Measurements from ENCODE around the gene C2orf92.
A peak's percentile ranks its signal among the peaks of the same experiment; 100 is the strongest.

The C2orf92 gene

DNA sequence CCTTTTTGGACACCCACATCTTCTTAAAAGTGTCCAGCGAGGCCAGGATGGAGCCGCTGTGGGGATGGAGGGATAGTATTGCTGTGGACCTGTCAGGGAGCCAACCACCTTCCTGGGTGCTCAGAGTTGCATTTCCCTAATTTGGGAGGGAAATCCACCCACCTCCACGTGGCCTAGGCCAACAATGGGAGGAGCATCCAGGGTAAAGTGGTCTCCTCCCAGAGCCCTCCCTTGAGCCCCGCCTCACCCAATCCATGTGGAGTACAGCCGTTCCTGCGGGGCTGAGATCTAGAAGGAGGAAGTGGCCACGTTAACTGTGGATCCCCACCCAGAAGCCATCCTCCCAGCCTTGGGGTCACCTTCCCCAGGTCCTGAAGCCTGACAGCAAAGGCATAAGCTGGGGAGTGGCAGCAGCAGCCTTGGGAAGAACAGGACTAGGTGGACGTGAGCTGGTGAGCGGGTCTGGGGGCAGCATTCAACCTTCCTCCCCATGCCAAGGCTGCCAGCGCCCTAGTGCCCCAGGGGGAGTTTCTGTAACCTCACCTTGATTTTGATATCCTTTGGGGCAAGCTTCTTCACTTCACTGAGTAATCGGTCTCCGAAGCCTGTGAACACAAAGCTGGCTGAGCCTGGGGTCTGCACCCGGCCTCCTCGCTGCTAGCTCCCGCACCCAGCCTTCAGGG is 12.5 kb upstream of the C2orf92 start:
- Mint-ChIP-seq H3K27ac (no peak overlapping the region), H3K36me3 (peaks cover 21% of the 10 kb centered on the region), H3K4me3 (no peak overlapping the region), H3K27me3 (no peaks in the 10 kb centered on the region), H3K4me1 (peaks cover 13% of the 10 kb centered on the region), H3K9me3 (no peaks in the 10 kb centered on the region)

DNA sequence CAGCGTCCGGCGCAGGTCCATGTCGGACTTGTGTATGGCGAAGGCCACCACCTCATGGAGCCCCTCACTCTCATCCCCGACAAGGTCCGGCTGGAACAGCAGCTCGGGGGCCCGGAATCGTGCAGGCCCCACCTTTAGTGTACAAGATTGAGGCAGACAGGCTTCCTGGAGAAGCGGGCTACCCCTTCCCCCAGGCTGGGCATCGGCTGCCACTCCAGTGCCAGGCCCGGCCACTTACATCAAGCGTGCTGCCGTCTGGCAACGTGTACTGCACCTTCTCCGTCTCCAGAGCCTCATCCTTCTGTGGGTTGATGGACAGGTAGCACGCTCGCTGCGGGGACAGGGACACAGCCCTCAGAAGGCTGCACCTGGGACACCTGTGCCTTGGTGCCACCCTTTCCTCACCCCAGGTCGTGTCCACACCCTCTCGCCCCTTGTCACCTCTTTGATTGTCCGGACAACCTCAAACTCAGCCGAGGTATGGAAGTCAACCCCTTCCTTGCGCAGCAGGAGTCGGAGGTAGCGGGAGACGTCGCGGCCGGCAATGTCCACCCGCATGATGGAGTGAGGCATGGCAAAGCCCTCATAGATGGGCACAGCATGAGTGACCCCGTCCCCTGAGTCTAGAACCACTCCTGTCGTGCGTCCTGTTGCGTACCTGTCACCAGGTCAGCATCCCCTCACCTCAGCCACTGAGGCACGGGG is 11.4 kb upstream of the C2orf92 start:
- Mint-ChIP-seq H3K4me1 (peaks cover 21% of the 10 kb centered on the region), H3K4me3 (no peak overlapping the region), H3K9me3 (no peaks in the 10 kb centered on the region), H3K27ac (peak overlapping the region; percentile 46), H3K36me3 (peaks cover 21% of the 10 kb centered on the region), H3K27me3 (no peaks in the 10 kb centered on the region)

DNA sequence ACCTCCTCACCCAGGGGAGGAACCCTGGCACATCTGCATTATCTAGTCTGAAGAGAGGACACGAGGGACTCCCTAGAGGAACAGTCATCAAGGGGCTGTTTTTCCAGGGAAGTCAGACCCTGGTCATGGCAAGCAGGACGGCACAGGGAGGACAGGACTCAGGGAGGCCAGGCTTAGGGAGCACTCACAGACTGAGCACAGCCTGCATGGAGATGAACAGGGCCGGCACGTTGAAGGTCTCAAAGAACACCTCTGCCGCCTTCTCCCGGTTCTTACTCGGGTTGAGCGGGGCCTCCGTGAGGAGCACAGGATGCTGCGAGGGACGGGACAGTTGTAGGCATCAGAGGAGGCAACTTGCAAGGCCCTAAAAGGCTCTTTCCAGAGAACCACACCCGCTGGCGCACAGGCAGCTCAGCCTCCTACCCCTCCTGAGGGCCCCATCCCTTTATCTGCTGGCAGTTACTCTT is 10.8 kb upstream of the C2orf92 start:
- H3K27ac Mint-ChIP-seq: peak overlapping the region; percentile 46
- no peak overlapping the region for H3K4me3 Mint-ChIP-seq
- H3K9me3 Mint-ChIP-seq: no peaks in the 10 kb centered on the region
- peaks cover 21% of the 10 kb centered on the region for H3K4me1 Mint-ChIP-seq
- H3K27me3 Mint-ChIP-seq: no peaks in the 10 kb centered on the region
- H3K36me3 Mint-ChIP-seq: peaks cover 19% of the 10 kb centered on the region

DNA sequence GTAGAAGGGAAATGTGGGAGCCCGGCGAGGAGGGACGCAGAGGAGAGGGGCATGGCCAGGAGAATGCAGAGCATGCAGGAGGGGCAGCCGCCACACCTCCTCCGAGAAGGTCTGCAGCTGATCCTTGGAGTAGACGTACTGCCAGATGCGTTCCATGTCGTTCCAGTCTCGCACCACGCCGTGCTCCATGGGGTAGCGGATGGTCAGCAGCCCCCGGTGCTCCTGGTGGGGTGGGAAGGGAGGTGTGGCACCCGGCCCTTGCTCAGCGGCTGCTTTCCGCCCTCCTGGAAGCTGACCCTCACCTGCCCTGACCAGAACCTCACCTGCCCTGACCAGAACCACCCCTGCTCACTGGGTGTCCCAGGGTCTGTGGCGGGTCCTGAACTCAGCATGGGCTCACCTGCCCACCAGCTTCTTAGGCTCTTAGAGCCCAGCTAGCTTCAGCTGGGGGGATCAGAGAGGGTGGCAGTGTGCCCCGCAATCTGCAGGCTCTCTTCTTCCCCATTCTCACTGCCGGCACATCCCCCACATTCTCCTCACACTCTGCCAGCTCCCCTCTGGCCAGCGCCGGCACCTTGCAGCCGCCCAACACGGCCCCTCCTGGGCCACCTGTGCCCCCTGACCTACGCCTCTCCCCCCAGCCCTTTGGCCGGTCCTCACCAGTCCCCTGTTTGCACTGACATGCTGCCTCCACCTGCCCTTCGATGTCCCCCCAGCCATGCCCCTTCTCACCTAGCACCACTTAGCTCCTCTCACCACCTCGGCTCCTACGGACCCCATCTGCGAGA is 10.1 kb upstream of the C2orf92 start:
- no peak overlapping the region for H3K27ac Mint-ChIP-seq
- peaks cover 13% of the 10 kb centered on the region for H3K36me3 Mint-ChIP-seq
- no peaks in the 10 kb centered on the region for H3K27me3 Mint-ChIP-seq
- no peaks in the 10 kb centered on the region for H3K9me3 Mint-ChIP-seq
- H3K4me1 Mint-ChIP-seq: peaks cover 21% of the 10 kb centered on the region
- no peak overlapping the region for H3K4me3 Mint-ChIP-seq

DNA sequence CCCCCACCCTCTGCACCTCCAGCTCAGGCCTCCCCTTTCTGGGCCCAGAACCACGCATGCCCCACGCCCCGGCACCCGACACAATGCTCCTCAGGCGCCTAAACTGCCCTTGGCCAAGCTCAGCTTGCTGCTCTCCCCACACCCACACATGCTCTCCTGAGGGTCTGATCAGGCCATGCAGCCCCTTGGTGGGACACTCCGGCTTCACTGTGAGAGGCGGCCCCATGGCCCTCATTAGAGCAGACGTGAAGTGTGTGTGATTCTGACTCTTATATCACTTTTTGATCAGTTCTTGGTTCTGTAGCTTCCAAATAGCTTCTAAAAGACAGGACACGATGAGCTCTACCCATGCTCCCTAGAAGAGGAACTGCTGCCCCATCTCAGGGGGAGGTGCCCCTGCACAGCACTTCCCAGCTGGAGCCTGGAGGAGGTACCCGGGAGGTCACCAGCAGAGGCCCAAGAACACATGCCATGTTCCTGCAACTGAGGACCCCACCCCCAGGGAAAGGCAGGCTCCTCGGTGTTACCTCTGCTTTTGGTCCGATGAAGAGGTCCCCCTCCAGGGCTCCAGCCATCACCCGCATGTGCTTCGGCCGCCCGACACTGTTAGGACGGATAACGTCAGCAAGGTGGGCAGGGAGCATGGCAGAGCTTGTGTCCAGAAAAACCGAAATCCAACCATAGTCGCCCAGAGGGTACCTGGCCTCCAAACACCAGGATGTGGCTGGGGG is 9.3 kb upstream of the C2orf92 start:
- H3K4me1 Mint-ChIP-seq: peaks cover 24% of the 10 kb centered on the region
- no peak overlapping the region for H3K27ac Mint-ChIP-seq
- no peak overlapping the region for H3K4me3 Mint-ChIP-seq

DNA sequence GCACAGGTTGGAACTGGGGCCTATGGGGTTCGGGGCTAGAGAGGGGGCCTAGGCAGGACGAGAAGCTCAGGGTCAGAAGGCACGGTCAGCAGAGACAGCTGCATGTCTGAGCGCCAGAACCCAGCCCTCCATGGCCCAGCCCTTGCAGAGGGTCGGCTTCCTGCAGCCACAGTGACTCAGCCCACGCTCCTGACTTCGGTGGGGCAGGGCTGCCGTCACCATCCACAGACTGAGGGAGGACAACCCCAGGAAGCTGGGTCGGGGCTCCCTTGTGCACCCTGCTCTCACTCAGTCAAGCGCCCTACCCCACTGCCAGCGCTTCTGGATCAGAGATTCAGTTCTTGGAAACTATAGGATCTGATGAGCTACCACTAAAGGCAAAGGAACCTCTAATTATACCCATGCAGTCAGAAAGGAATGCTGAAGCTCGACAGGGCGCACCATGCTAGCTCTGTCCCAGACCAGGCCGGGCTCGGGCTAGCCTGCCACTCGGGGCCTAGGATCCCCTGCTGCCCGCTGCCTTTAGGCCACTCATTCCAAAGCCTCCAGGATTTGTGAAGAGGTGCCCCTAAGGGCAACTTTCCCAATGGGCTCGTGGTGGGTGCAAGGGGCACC is 8.6 kb upstream of the C2orf92 start:
- Mint-ChIP-seq H3K27me3 (no peaks in the 10 kb centered on the region), H3K27ac (peak overlapping the region; percentile 41), H3K36me3 (peaks cover 6% of the 10 kb centered on the region), H3K9me3 (no peaks in the 10 kb centered on the region), H3K4me3 (no peak overlapping the region), H3K4me1 (peaks cover 25% of the 10 kb centered on the region)

More for the DNA sequence above, 9.3 kb upstream of the C2orf92 start:
- H3K36me3 Mint-ChIP-seq: peaks cover 9% of the 10 kb centered on the region
- H3K27me3 Mint-ChIP-seq: no peaks in the 10 kb centered on the region
- H3K9me3 Mint-ChIP-seq: no peaks in the 10 kb centered on the region

DNA sequence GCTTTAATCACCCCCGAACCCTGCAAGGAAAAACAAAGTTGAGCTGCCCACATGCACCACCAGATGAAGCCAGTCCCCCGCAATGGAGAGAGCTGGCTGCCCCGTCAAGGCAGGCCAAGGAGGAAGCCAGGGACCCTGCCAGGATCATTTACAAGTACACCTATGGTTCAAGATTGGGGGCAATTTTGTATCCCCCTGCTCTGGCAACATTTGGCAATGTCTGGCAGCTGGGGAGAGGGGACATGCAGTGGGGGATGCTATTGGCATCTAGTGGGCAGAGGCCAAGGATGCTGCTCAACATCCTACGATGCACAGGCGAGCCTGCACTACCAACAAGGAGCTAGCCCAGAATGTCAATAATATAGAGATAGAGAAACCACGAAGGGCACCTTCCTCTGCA is 7.6 kb upstream of the C2orf92 start:
- peak overlapping the region; percentile 59 for H3K27ac Mint-ChIP-seq
- H3K4me3 Mint-ChIP-seq: peak overlapping the region; percentile 97
- no peaks in the 10 kb centered on the region for H3K9me3 Mint-ChIP-seq
- no peaks in the 10 kb centered on the region for H3K27me3 Mint-ChIP-seq
- H3K36me3 Mint-ChIP-seq: peaks cover 6% of the 10 kb centered on the region
- peaks cover 25% of the 10 kb centered on the region for H3K4me1 Mint-ChIP-seq

DNA sequence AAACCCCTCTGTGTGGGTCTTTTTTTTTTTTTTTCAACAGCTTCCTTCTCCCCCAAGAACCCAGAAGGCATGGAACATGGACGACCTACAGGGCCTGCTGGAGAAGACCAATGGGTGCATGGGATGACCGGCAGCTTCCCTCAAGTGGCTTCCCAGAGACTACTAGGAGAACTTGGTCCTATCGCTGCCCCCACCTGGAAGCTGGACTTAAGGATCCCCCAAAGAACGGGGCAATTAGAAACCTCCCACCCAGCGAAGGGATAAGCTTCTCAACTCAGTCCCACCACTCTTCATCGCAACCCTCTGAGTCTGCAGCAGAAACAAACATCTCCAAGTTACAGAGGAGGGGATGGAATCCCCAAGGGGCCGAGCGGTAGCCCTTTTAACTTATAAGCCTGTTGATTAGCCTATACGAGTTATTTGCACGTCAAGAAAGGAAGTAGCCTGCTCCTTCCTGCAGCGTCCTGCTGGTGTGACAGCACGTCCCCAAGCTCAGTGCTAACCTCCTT is 7.1 kb upstream of the C2orf92 start:
- Mint-ChIP-seq H3K36me3 (peaks cover 6% of the 10 kb centered on the region), H3K27ac (peak overlapping the region; percentile 99), H3K4me1 (peaks cover 25% of the 10 kb centered on the region), H3K9me3 (no peaks in the 10 kb centered on the region), H3K27me3 (no peaks in the 10 kb centered on the region), H3K4me3 (peak overlapping the region; percentile 97)

DNA sequence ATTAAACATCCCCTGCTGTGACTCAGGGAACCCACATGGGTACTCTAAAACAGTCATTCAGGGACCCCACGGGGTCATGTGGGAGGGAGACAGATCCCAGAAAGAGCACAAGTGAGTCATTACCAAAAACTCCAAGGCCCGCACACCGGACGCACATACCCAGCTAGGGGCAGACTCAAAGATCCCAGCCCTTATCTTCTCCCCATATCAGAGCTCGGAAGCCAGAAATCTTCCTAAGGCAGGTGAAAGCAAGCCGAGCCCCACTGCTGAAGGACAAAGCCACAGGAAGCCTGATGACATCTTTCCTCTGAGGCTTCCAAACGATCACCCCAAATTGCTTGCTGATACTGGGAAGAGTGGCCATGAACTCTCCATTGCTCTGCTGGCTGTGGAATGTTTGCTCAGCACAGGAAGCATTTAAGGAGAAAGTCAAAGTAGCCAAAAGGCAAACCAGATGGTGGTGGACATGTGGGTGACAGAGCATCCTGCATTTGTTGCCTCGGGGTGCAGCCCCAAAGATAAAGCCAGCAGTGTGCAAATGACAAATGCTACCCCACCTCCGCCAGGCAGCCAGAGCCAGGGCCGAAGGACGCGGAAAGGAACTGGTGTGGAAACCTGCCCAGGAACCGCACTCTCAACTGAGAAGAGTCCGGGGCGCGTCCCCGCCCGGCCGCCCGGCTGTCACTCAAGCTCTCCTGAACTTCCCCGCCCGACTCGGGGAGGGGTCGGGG is 6.5 kb upstream of the C2orf92 start:
- H3K9me3 Mint-ChIP-seq: no peaks in the 10 kb centered on the region
- H3K4me1 Mint-ChIP-seq: peaks cover 25% of the 10 kb centered on the region
- H3K36me3 Mint-ChIP-seq: peaks cover 6% of the 10 kb centered on the region
- H3K27ac Mint-ChIP-seq: peak overlapping the region; percentile 99
- no peaks in the 10 kb centered on the region for H3K27me3 Mint-ChIP-seq
- peak overlapping the region; percentile 97 for H3K4me3 Mint-ChIP-seq

DNA sequence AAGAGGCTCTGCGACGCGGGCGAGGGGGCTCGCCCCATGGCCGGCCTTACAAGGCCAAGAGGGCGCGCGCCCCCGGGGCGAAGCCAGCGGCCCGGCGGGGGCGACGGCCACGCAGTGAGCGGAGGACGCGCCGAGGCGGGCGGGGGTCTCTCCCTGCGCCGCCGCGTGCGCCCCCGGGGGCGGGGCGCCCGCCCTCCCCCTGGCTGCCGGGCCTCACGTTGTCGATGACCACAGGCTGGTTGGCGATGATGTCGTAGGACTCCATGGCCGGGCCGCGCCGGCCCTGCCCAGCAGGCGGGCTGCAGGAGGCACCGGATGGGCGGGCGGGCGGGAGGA is 5.9 kb upstream of the C2orf92 start:
- Mint-ChIP-seq H3K27ac (no peak overlapping the region), H3K9me3 (no peaks in the 10 kb centered on the region), H3K4me3 (peak overlapping the region; percentile 97), H3K36me3 (peaks cover 3% of the 10 kb centered on the region), H3K4me1 (peaks cover 25% of the 10 kb centered on the region), H3K27me3 (no peaks in the 10 kb centered on the region)

DNA sequence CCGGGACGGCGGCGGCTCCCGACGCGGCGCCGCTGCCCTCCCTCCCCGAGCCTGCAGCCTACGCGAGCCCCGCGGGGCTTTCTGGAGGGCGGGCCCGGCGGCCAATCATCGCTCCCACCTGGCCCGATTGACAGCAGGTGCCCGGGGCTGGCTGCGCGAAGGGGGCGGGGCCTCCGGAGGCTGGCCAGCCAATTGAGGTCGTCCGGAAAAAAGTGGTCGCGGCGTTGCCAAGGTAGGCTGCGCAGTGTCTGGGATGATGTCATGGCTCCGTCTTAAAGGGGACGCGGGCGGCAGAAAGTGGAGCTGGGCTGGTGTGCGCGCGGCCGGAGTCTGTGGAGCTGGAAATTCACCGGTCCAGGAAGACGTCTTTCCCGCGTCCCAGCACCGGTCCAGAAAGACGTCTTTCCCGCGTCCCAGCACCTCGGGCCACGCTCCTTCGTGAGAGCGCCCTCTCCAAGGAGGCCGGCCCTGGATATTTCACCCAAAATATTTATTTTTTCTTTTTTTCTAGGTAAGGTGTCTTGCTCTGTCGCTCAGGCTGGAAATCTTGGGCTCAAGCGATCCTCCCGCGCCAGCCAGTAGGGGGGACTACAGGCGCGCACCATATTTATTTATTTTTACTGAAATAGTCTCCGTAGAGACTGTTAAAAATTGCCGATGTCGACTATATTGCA is 5.4 kb upstream of the C2orf92 start, which contains the start of gene ACTR1B:
Gene ACTR1B, minus strand, starts transcription at position 83 of the 674 bp plus-strand sequence. CDS start 154 bp downstream, outside the sequence.
- Mint-ChIP-seq H3K36me3 (peaks cover 3% of the 10 kb centered on the region), H3K27ac (peak within 1 kb of the TSS; percentile 99), H3K27me3 (no peaks in the 10 kb centered on the region), H3K4me3 (peak within 1 kb of the TSS; percentile 97), H3K4me1 (peaks cover 25% of the 10 kb centered on the region), H3K9me3 (no peaks in the 10 kb centered on the region)

DNA sequence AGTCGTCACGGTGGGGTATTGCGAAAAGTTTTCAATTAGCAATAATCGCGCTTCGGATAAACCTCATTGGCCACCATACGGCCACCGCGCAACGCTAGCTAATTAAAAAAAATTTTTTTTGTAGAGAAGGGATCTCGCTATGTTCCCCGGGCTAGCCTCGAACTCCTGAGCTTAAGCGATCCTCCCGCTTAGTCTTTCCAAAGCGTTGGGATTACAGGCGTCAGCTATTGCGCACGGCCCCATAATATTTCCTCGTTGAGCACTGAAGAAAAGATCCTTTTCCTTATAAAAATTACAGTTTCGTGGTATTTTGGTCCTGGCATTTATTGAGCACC is 4.9 kb upstream of the C2orf92 start:
- no peaks in the 10 kb centered on the region for H3K9me3 Mint-ChIP-seq
- H3K27me3 Mint-ChIP-seq: no peaks in the 10 kb centered on the region
- peak overlapping the region; percentile 96 for H3K27ac Mint-ChIP-seq
- peak overlapping the region; percentile 96 for H3K4me3 Mint-ChIP-seq
- H3K36me3 Mint-ChIP-seq: peaks cover 3% of the 10 kb centered on the region
- H3K4me1 Mint-ChIP-seq: peaks cover 25% of the 10 kb centered on the region

DNA sequence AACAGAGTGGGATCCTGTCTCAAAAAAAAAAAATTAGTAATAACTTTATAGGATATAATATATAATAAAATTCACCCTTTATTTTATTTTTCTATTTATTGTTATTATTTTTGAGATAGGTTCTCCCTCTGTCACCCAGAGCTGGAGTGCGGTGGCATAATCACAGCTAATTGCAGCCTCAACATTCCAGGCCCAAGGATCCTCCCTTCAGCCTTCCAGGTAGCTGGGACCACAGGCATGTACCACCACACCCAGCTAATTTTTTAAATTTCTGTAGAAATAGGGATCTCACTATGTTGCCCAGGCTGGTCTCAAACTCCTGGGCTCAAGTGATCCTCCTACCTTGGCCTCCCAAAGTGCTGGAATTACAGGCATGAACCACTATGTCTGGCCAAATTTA is 958 bp downstream of the C2orf92 start:
- H3K4me1 Mint-ChIP-seq: peaks cover 9% of the 10 kb centered on the region
- no peak overlapping the region for H3K27ac Mint-ChIP-seq
- H3K27me3 Mint-ChIP-seq: no peaks in the 10 kb centered on the region
- H3K4me3 Mint-ChIP-seq: no peak overlapping the region
- H3K9me3 Mint-ChIP-seq: no peaks in the 10 kb centered on the region
- peaks cover 1% of the 10 kb centered on the region for H3K36me3 Mint-ChIP-seq

DNA sequence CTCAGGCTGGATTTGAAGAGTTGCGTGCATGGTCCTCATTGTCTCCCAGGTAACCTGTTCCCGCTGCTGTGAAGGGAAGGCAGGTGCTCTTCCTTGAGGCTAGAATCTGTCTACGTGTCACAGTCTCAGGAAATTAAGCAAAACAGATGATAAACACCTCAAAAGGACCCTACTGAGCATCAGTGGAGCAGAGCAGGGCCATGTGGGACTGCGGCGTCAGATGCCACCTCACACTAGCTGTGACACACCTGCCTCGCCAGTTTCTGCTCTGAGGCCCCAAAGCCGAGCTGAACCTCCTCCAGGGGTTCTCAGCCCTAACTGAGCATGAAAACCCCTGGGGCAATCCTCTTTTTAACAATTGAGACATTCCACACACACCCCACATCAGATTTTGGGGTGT is 2.0 kb downstream of the C2orf92 start:
- Mint-ChIP-seq H3K4me1 (peaks cover 9% of the 10 kb centered on the region), H3K27ac (no peak overlapping the region), H3K9me3 (no peaks in the 10 kb centered on the region), H3K36me3 (peaks cover 1% of the 10 kb centered on the region), H3K27me3 (no peaks in the 10 kb centered on the region), H3K4me3 (no peak overlapping the region)

Data from activated naive CD4-positive, alpha-beta T cell treated with anti-CD3 and anti-CD28 coated beads, Interleukin-2, amount 50 U/mL, for 24 hours (primary cell).